Omental fat pad (tissue), 4 donors: ENCODE results near the gene JAK3. TPM values are rescaled to one million over a fixed set of nuclear protein-coding genes. Genes with fewer than 3 reads are reported as not detected.

Experiments
- ATAC-seq: fragments of 150-250 bp; one replicate; pipeline ENCODE4 v1.9.1; 2016; ENCODE audit warnings: mild to moderate bottlenecking, moderate library complexity; ENCODE audit not compliant: low FRiP score
- DNase-seq: peaks from one replicate; pipeline ENCODE4 v3.0.0-alpha.2; 2019; ENCODE audit warnings: low spot score
- total RNA-seq, 4 donors: library from RNA; depleted of rRNA; stranded (reverse); fragments of >200 nt; gene quantifications; one replicate each; pipeline ENCODE4 v1.1.0, GENCODE V29; 2016
- TF ChIP-seq, protein P1 (sequence below), 3 donors: fragments of 450-650 bp; IDR thresholded peaks; one replicate each; pipeline ENCODE4 v1.5.1; 2016 to 2017; ENCODE audit warnings: antibody characterized with exemption in 3 of 3, mild to moderate bottlenecking in 3 of 3, moderate library complexity in 2 of 3

Gene JAK3
- total RNA-seq, 4 donors from 2014 or later = 2.3 to 25.1 (median 13.4) TPM

DNA sequence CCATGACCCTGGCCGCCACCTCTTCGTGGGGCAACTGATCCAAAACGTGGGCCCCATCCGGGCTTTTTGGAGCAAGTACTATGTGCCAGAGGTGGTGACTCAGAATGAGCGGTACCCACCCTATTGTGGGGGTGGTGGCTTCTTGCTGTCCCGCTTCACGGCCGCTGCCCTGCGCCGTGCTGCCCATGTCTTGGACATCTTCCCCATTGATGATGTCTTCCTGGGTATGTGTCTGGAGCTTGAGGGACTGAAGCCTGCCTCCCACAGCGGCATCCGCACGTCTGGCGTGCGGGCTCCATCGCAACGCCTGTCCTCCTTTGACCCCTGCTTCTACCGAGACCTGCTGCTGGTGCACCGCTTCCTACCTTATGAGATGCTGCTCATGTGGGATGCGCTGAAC lies 36.1 kb downstream of the JAK3 start:
- no peak for ATAC-seq
- TF ChIP-seq, protein P1, sequence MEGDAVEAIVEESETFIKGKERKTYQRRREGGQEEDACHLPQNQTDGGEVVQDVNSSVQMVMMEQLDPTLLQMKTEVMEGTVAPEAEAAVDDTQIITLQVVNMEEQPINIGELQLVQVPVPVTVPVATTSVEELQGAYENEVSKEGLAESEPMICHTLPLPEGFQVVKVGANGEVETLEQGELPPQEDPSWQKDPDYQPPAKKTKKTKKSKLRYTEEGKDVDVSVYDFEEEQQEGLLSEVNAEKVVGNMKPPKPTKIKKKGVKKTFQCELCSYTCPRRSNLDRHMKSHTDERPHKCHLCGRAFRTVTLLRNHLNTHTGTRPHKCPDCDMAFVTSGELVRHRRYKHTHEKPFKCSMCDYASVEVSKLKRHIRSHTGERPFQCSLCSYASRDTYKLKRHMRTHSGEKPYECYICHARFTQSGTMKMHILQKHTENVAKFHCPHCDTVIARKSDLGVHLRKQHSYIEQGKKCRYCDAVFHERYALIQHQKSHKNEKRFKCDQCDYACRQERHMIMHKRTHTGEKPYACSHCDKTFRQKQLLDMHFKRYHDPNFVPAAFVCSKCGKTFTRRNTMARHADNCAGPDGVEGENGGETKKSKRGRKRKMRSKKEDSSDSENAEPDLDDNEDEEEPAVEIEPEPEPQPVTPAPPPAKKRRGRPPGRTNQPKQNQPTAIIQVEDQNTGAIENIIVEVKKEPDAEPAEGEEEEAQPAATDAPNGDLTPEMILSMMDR (IDR thresholded peaks at IDR 0.05) = no peak
- DNase-seq = no peak

DNA sequence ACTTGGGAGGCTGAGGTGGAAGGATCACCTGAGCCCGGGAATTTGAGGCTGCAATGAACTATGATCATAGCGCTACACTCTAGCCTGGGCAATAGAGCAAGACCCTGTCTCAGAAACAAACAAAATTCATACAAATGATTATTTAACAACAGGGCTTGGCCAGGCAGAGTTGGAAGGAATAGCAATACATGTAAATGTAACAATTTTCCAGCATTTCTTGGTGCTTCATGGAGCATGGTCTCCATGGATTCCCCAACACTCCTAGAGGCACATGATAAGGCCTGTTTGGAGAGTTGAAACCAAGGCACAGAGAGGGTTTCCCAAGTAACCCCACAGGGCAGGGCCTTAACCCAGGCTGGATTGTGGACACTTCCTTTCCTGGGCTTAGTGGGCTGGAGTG lies 36.7 kb downstream of the JAK3 start:
- DNase-seq (no peak), ATAC-seq (no peak)
- TF ChIP-seq, protein P1 (IDR thresholded peaks at IDR 0.05) = no peak

DNA sequence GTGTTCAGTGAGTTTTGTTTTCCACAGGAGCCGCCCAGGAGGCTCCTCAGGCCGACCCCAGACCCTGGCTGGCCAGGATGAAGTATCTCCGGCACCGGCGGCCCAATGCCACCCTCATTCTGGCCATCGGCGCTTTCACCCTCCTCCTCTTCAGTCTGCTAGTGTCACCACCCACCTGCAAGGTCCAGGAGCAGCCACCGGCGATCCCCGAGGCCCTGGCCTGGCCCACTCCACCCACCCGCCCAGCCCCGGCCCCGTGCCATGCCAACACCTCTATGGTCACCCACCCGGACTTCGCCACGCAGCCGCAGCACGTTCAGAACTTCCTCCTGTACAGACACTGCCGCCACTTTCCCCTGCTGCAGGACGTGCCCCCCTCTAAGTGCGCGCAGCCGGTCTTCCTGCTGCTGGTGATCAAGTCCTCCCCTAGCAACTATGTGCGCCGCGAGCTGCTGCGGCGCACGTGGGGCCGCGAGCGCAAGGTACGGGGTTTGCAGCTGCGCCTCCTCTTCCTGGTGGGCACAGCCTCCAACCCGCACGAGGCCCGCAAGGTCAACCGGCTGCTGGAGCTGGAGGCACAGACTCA lies 40.0 kb downstream of the JAK3 start:
- no peak for ATAC-seq
- no peak for DNase-seq
- TF ChIP-seq, protein P1 (IDR thresholded peaks at IDR 0.05) = no peak

DNA sequence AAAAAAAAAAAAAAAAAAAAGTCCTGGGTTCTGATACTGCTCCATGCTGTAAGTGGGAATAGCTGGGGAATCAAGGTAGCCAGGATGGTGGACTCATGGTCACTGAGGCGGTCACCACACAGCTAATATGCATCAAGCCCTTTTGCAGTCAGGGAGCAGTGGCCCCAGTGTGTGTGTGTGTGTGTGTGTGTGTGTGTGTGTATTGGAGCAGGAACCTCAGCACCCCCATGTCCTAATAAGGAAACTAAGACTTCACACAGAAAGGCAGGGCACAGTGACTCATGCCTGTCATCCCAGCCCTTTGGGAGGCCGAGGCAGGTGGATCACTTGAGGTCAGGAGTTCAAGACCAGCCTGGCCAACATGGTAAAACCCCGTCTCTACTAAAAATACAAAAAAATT lies 40.8 kb downstream of the JAK3 start:
- TF ChIP-seq, protein P1 (IDR thresholded peaks at IDR 0.05) = no peak
- no peak for ATAC-seq

DNA sequence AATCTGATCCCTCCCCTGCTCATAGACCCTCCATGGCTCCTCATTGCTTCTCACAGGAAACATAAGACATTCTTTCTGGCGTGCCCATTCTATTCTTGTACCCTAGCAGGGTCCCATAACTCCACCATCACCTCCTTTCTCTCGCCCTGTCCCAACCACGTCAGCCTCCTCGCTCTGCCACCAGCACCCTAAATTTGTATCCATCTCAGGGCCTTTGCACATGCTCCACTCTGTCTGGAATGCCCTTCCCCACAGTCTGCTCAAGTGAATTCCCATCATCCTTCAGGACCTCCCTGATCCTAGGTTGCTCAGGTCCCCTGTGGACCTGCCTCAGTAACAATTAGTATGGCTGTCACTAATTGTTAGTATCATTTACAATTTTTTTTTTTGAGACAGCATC lies 42.4 kb downstream of the JAK3 start:
- TF ChIP-seq, protein P1 (IDR thresholded peaks at IDR 0.05) = no peak
- DNase-seq = no peak
- ATAC-seq = no peak

More for the DNA sequence above, 40.8 kb downstream of the JAK3 start:
- DNase-seq = no peak

DNA sequence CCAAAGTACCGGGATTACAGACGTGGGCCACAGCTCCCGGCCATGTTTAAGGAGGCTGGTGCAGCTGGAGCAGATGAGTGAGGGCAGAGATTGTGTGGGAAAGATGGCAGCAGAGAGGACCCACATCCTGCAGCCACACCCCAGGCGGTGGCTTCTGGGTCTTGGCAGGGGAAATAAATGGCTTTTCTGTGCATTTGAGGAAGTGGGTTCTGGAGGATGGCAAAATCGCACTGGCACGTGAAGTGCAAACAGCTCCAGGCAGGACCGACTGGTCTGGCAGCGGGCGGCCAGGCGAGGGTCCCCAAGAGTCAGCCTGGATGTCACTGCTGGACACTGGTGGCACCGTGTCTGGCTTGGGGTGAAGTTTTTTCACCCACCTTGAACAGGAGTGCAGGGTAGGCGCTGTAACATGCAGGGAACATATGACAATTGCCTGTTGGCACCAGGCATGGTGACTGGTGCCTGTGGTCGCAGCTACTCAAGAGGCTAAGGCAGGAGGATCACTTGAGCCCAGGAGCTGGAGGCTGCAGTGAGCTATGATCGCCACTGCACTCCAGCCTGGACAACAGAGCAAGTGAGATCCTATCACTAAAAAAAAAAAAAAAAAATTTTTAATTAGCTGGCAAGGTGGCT lies 44.4 kb downstream of the JAK3 start:
- TF ChIP-seq, protein P1 (IDR thresholded peaks at IDR 0.05) = no peak

More for the DNA sequence above, 44.4 kb downstream of the JAK3 start:
- ATAC-seq = no peak
- no peak for DNase-seq
